ENCODE data around the gene ZNF157. TPM values are rescaled to one million over a fixed set of nuclear protein-coding genes. Genes with fewer than 3 reads are reported as not detected.

ZNF157 gene
- total RNA-seq, 1 experiment from 2014 or later: 0.81 TPM

GRCh38 chrX:47456080-47456479 lies 85.7 kb downstream of the ZNF157 start:
- peaks cover 44% of the 10 kb centered on the region for H3K9me3 ChIP-seq (ENCODE audit: control insufficient read depth, low read depth, low read length)
- H3K23ac ChIP-seq (ENCODE audit: insufficient read length, low read depth, low read length): no peak overlapping the region

More at GRCh38 chrX:47456080-47456479, 85.7 kb downstream of the ZNF157 start:
- Histone ChIP-seq H2BK20ac (ENCODE audit: low read depth, low read length, poor library complexity, severe bottlenecking) (no peak overlapping the region), H3K4me2 (ENCODE audit: insufficient read depth, insufficient read length, low read length) (no peak overlapping the region), H3K4ac (ENCODE audit: low read depth, low read length) (no peak overlapping the region), H2BK12ac (ENCODE audit: insufficient read length, low read depth, low read length) (no peak overlapping the region), H3K9ac (ENCODE audit: extremely low read depth, insufficient read length, low read length) (no peak overlapping the region), H3K4me1 (ENCODE audit: insufficient read depth, low read length) (no peaks in the 10 kb centered on the region; the same call in 1 of the 2 replicates), H4K5ac (ENCODE audit: insufficient read length, low read depth, low read length) (no peak overlapping the region), H2AK5ac (ENCODE audit: insufficient read length, low read length) (no peak overlapping the region), H3K14ac (ENCODE audit: insufficient read depth, low read length) (no peak overlapping the region), H3K79me2 (ENCODE audit: insufficient read depth, low read length) (no peaks in the 10 kb centered on the region), H2AFZ (ENCODE audit: low read length) (no peak overlapping the region), H3K79me1 (ENCODE audit: insufficient read depth, low read depth, low read length, poor library complexity, severe bottlenecking) (no peaks in the 10 kb centered on the region), H2BK5ac (ENCODE audit: insufficient read length, low read length) (no peak overlapping the region), H3K56ac (ENCODE audit: insufficient read length, low read depth, low read length) (no peak overlapping the region), H3K27ac (ENCODE audit: insufficient read length, low read depth, low read length) (no peak overlapping the region), H4K8ac (replicated peaks; ENCODE audit: insufficient read length, low read depth, low read length) (no peak overlapping the region), H3K23me2 (ENCODE audit: insufficient read length, low read depth, low read length, poor library complexity, severe bottlenecking) (no peaks in the 10 kb centered on the region), H3K18ac (ENCODE audit: insufficient read length, low read depth, low read length) (no peak overlapping the region), H3T11ph (ENCODE audit: low read length) (no peak overlapping the region), H2BK15ac (ENCODE audit: low read depth, low read length) (no peak overlapping the region), H4K20me1 (ENCODE audit: control insufficient read depth, insufficient read depth, insufficient read length) (no peaks in the 10 kb centered on the region), H2BK120ac (ENCODE audit: low read depth, low read length, poor library complexity, severe bottlenecking) (no peak overlapping the region), H3K27me3 (ENCODE audit: insufficient read depth, low read length) (no peaks in the 10 kb centered on the region), H4K91ac (ENCODE audit: insufficient read length, low read depth, low read length) (no peak overlapping the region)
- no peak overlapping the region for H3K4me3 Mint-ChIP-seq
- H3K27me3 Mint-ChIP-seq (ENCODE audit: low read depth): no peaks in the 10 kb centered on the region; the same call in 1 of the 2 replicates
- H3K27ac Mint-ChIP-seq: no peak overlapping the region
- WGBS (ENCODE audit: extremely low coverage, insufficient read length, low lambda C conversion rate): no CpG with 5 or more reads among the region's 6 CpGs
- no peak for DNase-seq
- H3K36me3 Mint-ChIP-seq (ENCODE audit: insufficient read depth in 1 of 3, low read depth in 3 of 3): peaks cover 28 to 38% (median 37%) of the 10 kb centered on the region in 3 experiments
- TF ChIP-seq, protein P1, sequence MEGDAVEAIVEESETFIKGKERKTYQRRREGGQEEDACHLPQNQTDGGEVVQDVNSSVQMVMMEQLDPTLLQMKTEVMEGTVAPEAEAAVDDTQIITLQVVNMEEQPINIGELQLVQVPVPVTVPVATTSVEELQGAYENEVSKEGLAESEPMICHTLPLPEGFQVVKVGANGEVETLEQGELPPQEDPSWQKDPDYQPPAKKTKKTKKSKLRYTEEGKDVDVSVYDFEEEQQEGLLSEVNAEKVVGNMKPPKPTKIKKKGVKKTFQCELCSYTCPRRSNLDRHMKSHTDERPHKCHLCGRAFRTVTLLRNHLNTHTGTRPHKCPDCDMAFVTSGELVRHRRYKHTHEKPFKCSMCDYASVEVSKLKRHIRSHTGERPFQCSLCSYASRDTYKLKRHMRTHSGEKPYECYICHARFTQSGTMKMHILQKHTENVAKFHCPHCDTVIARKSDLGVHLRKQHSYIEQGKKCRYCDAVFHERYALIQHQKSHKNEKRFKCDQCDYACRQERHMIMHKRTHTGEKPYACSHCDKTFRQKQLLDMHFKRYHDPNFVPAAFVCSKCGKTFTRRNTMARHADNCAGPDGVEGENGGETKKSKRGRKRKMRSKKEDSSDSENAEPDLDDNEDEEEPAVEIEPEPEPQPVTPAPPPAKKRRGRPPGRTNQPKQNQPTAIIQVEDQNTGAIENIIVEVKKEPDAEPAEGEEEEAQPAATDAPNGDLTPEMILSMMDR (conservative IDR thresholded peaks at IDR 0.05): no peak
- peaks cover 72 to 75% of the 10 kb centered on the region in 2 experiments for H3K9me3 Mint-ChIP-seq
- peaks cover 6% of the 10 kb centered on the region in 2 experiments; a peak in 3 of 4 replicates for H3K4me1 Mint-ChIP-seq
